Right atrium auricular region (tissue), 2 donors: ENCODE results near the gene RREB1. TPM values are rescaled to one million over a fixed set of nuclear protein-coding genes. Genes with fewer than 3 reads are reported as not detected.

Source experiments
- DNase-seq: peaks from one replicate; pipeline ENCODE4 v3.0.0-alpha.2; 2019; ENCODE audit warnings: low spot score
- H3K27ac ChIP-seq, 2 donors: fragments of 200-600 bp; sonication (generic); 1 replicate in 1 of 2; 2 replicates in 1 of 2; pipeline ENCODE4 v1.5.1; 2016 to 2019
- H3K27me3 ChIP-seq, 2 donors: fragments of 200-600 bp; sonication (generic); one replicate each; pipeline versions ENCODE4 v1.5.1 to v1.6.0; 2017 to 2019
- H3K36me3 ChIP-seq: fragments of 200-600 bp; sonication (generic); one replicate; pipeline ENCODE4 v1.5.1; 2016
- H3K4me1 ChIP-seq, 2 donors: fragments of 200-600 bp; sonication (generic); one replicate each; pipeline versions ENCODE4 v1.5.1 to v1.6.0; 2017 to 2019
- H3K4me3 ChIP-seq, 2 donors: fragments of 200-600 bp; sonication (generic); 1 replicate in 1 of 2; 2 replicates in 1 of 2; pipeline ENCODE4 v1.5.1; 2017 to 2019; ENCODE audit warnings: mild to moderate bottlenecking in 1 of 2, moderate library complexity in 1 of 2
- H3K9me3 ChIP-seq, 2 donors: fragments of 200-600 bp; sonication (generic); one replicate each; pipeline ENCODE4 v1.5.1; 2019
- total RNA-seq, 2 donors: library from RNA; depleted of rRNA; stranded (reverse); fragments of >200 nt; gene quantifications; one replicate each; pipeline ENCODE4 v1.1.0, GENCODE V29; 2016
- TF ChIP-seq, protein P1 (sequence below), 2 donors: fragments of 200-600 bp; sonication (generic); IDR thresholded peaks; one replicate each; pipeline ENCODE4 v1.5.1; 2019; ENCODE audit warnings: antibody characterized with exemption in 2 of 2

RREB1 gene
- total RNA-seq, 2 donors from 2014 or later = 25.5 to 30.3 TPM

- no peak for DNase-seq
- H3K4me1 ChIP-seq = peaks cover 0 to 48% of the 10 kb centered on the region in 2 donors
Measured at GRCh38 chr6:7108196-7108963, 619 bp downstream of the RREB1 start.

DNA sequence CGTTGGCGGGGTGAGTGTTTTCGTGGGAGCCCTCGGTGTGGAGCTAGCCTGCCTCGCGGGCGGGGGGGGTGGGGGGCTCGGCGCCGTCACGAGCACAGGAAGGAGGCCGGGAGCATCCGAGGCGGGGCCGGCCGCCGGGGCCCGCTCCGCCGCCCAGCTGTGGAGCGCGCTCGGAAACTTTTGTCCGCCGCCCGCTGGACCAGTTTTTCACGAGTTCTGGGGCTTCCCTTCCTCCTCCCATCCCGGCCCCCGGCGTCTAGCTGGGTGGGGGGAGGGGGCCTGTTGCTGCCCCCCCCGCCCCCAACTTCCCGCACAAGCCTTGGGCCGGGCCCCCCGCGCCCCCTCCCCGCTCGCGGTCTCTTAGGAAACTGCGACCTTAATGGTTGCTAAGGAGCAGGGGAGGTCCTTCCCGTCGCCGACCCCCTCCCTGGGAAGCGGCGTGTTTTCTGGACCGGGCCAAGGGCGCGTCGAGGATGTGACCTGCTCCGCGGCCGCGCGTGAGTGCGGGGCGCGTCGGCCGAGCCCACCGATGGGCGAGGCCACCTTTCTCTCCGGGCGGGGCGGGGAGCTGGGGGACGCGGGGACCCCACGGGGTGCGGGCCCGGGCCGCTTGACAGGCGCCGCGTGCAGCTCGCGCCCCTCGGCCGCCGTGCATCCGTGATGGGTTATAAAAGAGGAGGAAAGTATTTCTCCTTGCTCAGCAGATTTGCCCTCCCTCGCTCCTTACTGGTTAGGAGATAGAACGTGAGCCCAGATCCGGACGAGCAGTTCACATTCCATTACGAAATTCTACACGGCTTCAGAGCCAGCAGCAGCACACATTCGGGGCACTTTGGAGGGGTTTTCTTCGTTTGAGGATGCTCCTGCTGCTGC is 1.4 kb downstream of the RREB1 start:
- H3K27me3 ChIP-seq = no peaks in the 10 kb centered on the region
- no peaks in the 10 kb centered on the region for H3K36me3 ChIP-seq
- peak overlapping the region; percentile 97 to 98 for H3K27ac ChIP-seq
- H3K4me1 ChIP-seq = peaks cover 0 to 56% of the 10 kb centered on the region in 2 donors
- peak overlapping the region; percentile 90 to 98 for H3K4me3 ChIP-seq
- H3K9me3 ChIP-seq = no peaks in the 10 kb centered on the region
- TF ChIP-seq, protein P1, sequence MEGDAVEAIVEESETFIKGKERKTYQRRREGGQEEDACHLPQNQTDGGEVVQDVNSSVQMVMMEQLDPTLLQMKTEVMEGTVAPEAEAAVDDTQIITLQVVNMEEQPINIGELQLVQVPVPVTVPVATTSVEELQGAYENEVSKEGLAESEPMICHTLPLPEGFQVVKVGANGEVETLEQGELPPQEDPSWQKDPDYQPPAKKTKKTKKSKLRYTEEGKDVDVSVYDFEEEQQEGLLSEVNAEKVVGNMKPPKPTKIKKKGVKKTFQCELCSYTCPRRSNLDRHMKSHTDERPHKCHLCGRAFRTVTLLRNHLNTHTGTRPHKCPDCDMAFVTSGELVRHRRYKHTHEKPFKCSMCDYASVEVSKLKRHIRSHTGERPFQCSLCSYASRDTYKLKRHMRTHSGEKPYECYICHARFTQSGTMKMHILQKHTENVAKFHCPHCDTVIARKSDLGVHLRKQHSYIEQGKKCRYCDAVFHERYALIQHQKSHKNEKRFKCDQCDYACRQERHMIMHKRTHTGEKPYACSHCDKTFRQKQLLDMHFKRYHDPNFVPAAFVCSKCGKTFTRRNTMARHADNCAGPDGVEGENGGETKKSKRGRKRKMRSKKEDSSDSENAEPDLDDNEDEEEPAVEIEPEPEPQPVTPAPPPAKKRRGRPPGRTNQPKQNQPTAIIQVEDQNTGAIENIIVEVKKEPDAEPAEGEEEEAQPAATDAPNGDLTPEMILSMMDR (IDR thresholded peaks at IDR 0.05) = peak in 1 of 2 donors; percentile 28
- peak; percentile 85 for DNase-seq

More at GRCh38 chr6:7108196-7108963, 619 bp downstream of the RREB1 start:
- Histone ChIP-seq H3K4me3 (peak overlapping the region; percentile 90 to 98), H3K27me3 (no peaks in the 10 kb centered on the region), H3K36me3 (no peaks in the 10 kb centered on the region), H3K27ac (peak overlapping the region; percentile 97 to 98), H3K9me3 (no peaks in the 10 kb centered on the region)
- TF ChIP-seq, protein P1 (IDR thresholded peaks at IDR 0.05) = no peak

GRCh38 chr6:7110092-7110792 is 2.5 kb downstream of the RREB1 start:
- DNase-seq = no peak
- Histone ChIP-seq H3K27me3 (no peaks in the 10 kb centered on the region), H3K4me3 (peak overlapping the region; percentile 90 to 98), H3K36me3 (no peaks in the 10 kb centered on the region), H3K27ac (peak overlapping the region; percentile 97 to 98), H3K9me3 (no peaks in the 10 kb centered on the region), H3K4me1 (peaks cover 0 to 67% of the 10 kb centered on the region in 2 donors)
- TF ChIP-seq, protein P1 (IDR thresholded peaks at IDR 0.05) = no peak

DNA sequence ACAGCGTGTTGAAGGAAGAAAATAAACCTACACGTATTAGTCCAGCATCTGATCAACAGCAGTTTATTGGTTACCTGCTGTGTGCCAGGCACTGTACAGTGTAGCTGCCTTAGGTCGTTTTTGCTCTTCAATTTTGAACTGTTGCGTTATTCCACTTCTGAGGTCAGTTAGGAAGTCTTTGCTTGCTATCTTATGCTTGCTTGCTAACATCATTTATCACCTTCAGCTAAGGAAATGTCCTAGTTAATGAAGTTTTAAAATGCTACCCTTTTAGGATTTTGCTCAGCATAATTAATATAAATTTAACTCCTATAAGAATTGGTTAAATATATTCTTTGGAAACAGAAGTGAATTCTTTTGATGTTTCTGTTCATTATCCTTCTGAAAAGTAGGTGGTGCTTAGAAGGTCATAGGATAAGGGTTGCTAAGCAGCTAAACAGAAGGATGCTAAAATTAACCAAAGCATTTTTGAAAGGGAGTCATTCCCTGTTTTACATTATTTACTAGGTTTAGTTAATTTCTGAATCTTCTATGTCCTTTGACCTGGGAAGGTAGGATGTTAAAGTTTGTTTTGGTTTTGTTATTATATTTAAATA is 3.4 kb downstream of the RREB1 start:
- no peak overlapping the region for H3K4me3 ChIP-seq
- peaks cover 0 to 76% of the 10 kb centered on the region in 2 donors for H3K4me1 ChIP-seq
- peak overlapping the region; percentile 97 to 98 for H3K27ac ChIP-seq
- TF ChIP-seq, protein P1 (IDR thresholded peaks at IDR 0.05) = no peak
- no peak for DNase-seq
- no peaks in the 10 kb centered on the region for H3K27me3 ChIP-seq
- no peaks in the 10 kb centered on the region for H3K9me3 ChIP-seq
- H3K36me3 ChIP-seq = no peaks in the 10 kb centered on the region

DNA sequence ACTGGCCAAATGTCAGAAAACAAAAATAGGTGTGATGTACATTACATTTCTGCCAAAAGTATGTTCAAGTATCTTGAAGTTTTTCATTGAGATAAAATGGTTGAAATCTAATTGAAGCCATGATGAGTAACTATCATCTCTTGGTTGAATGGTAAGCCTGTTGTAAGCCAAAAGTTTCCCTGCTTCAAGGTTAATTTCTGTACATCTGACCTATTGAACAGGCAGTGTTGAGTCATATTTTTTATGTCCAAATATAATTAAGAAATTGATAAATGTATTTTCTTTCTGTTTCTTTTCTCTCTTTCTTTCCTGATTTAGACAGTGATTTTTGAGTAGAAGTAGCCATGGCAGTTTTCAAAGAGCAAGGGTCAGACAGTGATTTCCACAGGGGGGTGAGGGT is 4.4 kb downstream of the RREB1 start:
- Histone ChIP-seq H3K4me1 (peaks cover 0 to 76% of the 10 kb centered on the region in 2 donors), H3K27ac (peak overlapping the region; percentile 97 to 98), H3K36me3 (no peaks in the 10 kb centered on the region), H3K9me3 (no peaks in the 10 kb centered on the region), H3K27me3 (no peaks in the 10 kb centered on the region), H3K4me3 (no peak overlapping the region)
- TF ChIP-seq, protein P1 (IDR thresholded peaks at IDR 0.05) = no peak
- DNase-seq = no peak
